Fibroblast of lung (primary cell): ENCODE results near the gene KCNH2.

Source experiments
- CTCF ChIP-seq, 2 donors: IDR thresholded peaks in 1 of 2; conservative IDR thresholded peaks in 1 of 2; 1 replicate in 1 of 2; 2 replicates in 1 of 2; pipeline ENCODE4 v1.5.1; 2011 to 2012; ENCODE audit warnings: low read length in 2 of 2, control low read depth in 1 of 2, inconsistent platforms in 1 of 2, low read depth in 1 of 2, mild to moderate bottlenecking in 1 of 2
- EZH2 ChIP-seq: IDR thresholded peaks from 2 replicates; pipeline ENCODE4 v1.5.1; 2012; ENCODE audit warnings: low read length, control low read depth, mild to moderate bottlenecking; ENCODE audit errors: missing control alignments

GRCh38 chr7:150951181-150951520, 27.0 kb downstream of the KCNH2 start:
- no peak for TF ChIP-seq CTCF (conservative IDR thresholded peaks at IDR 0.05 in 1 of 2, IDR thresholded peaks at IDR 0.05 in 1 of 2; ENCODE audit: low read depth in 1 of 2, low read length in 2 of 2)
- no peak for TF ChIP-seq EZH2
